ENCODE data around the gene DGKB. TPM values are rescaled to one million over a fixed set of nuclear protein-coding genes. Genes with fewer than 3 reads are reported as not detected.

The DGKB gene
- total RNA-seq, 1 donor, result 0.36 TPM

DNA sequence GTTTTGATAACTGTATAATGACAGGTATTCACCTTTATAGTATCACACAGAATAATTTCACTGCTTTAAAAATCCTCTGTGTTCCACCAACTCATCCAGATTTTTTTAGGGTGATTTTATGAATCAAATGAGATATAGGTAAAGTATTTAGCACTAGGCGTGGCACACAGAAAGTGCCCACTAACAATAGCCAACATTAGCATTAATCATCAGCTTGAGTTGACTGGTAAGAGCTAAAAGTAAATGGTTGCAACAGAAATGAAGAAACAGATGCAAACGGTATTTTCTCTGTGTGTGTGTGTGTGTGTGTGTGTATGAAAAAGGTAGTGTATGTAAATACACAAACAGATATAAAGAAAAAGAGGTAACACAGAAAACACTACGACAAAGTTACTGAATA, 534.3 kb downstream of the DGKB start:
- TF ChIP-seq, protein P1, sequence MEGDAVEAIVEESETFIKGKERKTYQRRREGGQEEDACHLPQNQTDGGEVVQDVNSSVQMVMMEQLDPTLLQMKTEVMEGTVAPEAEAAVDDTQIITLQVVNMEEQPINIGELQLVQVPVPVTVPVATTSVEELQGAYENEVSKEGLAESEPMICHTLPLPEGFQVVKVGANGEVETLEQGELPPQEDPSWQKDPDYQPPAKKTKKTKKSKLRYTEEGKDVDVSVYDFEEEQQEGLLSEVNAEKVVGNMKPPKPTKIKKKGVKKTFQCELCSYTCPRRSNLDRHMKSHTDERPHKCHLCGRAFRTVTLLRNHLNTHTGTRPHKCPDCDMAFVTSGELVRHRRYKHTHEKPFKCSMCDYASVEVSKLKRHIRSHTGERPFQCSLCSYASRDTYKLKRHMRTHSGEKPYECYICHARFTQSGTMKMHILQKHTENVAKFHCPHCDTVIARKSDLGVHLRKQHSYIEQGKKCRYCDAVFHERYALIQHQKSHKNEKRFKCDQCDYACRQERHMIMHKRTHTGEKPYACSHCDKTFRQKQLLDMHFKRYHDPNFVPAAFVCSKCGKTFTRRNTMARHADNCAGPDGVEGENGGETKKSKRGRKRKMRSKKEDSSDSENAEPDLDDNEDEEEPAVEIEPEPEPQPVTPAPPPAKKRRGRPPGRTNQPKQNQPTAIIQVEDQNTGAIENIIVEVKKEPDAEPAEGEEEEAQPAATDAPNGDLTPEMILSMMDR (IDR thresholded peaks at IDR 0.05; ENCODE audit: insufficient read depth, low read length), result no peak
- no peak overlapping the region for H3K4me3 ChIP-seq (ENCODE audit: low read depth, low read length)
- no peak for DNase-seq (ENCODE audit: low read depth)

DNA sequence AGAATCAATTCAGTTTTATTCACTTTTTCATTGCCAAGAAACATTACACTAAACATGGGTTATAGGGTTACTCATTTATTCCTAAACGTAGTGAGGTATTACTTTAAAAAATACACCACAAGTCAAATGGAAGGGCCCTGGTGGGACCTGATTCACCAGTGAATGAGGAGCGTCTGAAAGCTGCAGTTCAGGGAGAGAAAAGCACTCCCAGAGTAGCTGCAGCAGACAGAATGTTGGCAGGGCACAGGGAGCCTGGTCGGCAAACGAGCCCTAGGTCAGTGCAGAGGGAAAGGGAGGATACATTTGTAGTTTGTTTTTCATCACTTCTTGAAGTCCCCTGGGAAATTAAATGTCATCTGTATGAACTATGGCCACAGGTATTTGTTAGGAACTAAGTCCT, 551.4 kb downstream of the DGKB start:
- H3K4me3 ChIP-seq (ENCODE audit: low read depth, low read length), result no peak overlapping the region
- TF ChIP-seq, protein P1 (IDR thresholded peaks at IDR 0.05; ENCODE audit: insufficient read depth, low read length), result no peak
- no peak for DNase-seq (ENCODE audit: low read depth)

DNA sequence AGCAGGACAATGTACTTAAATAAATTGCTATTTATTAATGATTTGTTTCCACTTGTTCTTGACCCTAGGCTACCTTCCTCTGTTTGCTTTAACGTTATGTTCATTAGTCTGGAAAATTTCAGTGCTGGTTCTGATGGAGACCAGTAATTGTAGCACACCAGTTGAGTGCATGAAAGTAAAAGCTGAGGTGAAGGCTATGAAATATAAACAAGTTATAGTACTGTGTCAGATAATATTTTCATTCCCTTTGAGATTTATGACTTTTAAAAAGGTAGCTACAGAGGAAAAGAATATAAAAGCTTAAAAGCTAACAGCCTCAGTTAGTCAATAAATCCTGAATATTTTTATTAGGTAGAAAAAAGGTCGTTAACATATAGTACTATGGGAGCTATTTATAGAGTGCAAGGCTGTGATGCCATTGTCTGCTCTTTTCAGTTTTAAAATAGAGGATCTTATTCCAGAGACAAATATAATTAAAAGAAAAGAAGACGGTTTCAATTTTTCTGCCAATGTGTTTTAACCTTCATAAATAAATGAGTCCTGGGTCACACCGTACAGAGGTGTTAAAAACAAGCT, 561.3 kb downstream of the DGKB start:
- TF ChIP-seq, protein P1 (IDR thresholded peaks at IDR 0.05; ENCODE audit: insufficient read depth, low read length), result no peak
- no peak overlapping the region for H3K4me3 ChIP-seq (ENCODE audit: low read depth, low read length)
- no peak for DNase-seq (ENCODE audit: low read depth)

DNA sequence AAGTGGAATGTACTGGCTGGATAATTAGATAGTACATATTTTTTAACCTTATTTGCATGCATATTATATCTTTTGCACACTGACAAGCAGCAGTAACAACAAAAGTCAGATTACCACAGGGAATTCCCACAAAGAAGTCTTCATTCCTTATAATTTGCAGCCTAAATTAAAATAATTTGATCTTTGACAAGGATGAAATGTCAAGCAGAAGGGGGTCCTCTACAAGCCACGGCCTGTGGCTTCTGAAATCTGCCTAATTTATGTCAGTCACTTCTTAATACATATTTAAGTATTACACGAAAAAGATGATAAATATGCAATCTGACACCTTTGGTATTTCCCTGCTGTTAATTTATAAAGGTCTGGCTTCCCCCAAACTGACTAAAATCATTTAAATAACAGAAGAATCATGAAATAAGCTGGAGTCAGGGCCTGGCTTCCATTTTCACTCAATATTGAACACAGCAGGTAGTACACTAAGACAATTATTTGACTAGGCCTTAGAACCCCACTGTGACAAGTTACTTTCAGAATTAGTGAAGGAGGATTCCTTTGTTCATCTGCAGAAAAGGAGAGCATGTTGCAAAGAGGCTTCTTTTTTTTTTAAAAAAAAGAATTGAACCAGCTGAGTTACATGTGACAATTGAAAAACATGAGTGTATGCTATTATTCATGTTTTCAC, 562.0 kb downstream of the DGKB start:
- no peak for DNase-seq (ENCODE audit: low read depth)
- TF ChIP-seq, protein P1 (IDR thresholded peaks at IDR 0.05; ENCODE audit: insufficient read depth, low read length), result no peak
- no peak overlapping the region for H3K4me3 ChIP-seq (ENCODE audit: low read depth, low read length)

DNA sequence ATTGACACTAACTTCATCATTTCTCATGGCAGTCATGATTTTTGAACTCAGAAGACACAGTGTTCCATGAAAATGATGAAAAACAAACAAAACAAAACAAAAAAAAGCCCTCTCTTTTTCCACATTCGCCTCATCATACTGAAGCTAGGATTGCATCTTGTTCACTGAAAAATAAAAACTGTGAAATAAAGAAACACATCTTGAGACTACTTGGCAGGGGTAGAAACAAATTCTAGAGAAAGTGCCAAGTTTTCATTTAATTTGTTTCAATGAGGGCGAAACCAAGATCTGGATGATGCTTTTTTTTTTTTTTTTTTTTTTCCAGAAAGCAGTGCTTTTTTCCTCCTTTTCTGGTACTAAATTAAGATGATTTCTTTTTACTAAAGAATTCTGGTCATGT, 562.7 kb downstream of the DGKB start:
- DNase-seq (ENCODE audit: low read depth), result no peak
- TF ChIP-seq, protein P1 (IDR thresholded peaks at IDR 0.05; ENCODE audit: insufficient read depth, low read length), result no peak
- H3K4me3 ChIP-seq (ENCODE audit: low read depth, low read length), result no peak overlapping the region

DNA sequence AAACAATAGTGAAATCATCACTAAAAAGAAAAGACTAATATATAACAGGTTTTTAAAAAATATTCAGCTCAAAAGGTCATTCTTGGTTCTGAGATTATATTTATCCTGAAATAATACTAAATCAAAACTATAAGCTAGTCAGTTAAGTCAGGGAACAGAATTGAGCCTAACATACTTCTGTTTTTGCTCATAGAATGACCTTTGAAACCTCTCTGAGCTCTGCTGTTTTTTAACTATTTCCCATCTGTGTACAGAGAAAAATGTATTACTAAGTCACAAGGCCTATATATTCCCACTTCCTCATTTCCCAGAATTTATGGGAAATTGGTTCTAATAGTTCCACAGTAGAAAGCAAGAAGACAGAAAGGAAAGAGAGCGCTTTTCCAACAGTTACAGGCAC, 566.3 kb downstream of the DGKB start:
- DNase-seq (ENCODE audit: low read depth), result no peak
- H3K4me3 ChIP-seq (ENCODE audit: low read depth, low read length), result no peak overlapping the region
- TF ChIP-seq, protein P1 (IDR thresholded peaks at IDR 0.05; ENCODE audit: insufficient read depth, low read length), result no peak

All from fibroblast of the aortic adventitia (primary cell).